Stimulated activated CD4-positive, alpha-beta T cell treated with anti-CD3 and anti-CD28 coated beads, Interleukin-12 subunit alpha, Interleukin-12 subunit beta, amount 100 ng/mL, for 4 hours (primary cell): ENCODE measurements around the gene TCF23.
"Not testable (repeated sequence)": the region's sequence is repeated elsewhere in the genome, so short reads cannot be mapped to it uniquely, and the experiment has no call there.

Source experiments
- DNase-seq: peaks from one replicate; pipeline ENCODE4 v3.0.0-alpha.2; 2020

TCF23 gene

DNA sequence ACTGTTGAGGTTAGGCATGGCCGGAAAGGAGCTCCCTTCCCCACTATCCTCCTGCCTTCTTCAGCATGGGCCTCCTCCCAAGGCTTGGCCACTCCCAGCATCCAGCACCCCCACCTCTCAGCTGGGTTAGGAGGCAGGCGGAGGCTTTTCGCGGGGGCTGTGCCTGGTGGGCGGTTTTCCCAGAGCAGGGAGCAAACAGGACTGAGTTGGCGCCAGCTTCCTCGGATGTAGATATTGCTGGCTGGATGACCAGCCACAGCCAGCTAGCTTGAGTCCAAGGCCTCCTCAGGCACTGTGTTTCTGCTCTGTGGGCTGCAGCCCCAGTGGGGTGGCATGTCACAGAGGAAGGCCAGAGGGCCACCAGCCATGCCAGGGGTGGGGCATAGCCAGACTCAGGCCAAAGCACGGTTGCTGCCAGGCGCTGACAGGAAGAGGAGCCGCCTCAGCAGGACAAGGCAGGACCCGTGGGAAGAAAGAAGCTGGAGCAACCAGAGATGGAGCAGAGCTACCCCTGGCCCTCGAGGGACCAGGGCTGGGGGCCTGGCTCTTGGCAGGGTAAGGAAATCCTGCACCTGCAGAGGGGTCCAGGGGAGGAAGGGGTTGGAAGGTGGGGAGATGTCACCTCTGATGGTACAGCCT, at the start of gene TCF23:
TSS of gene TCF23 (plus strand) at position 204 of the 639 bp plus-strand sequence. CDS start at position 334, 130 bp downstream.
- no peak for DNase-seq

DNA sequence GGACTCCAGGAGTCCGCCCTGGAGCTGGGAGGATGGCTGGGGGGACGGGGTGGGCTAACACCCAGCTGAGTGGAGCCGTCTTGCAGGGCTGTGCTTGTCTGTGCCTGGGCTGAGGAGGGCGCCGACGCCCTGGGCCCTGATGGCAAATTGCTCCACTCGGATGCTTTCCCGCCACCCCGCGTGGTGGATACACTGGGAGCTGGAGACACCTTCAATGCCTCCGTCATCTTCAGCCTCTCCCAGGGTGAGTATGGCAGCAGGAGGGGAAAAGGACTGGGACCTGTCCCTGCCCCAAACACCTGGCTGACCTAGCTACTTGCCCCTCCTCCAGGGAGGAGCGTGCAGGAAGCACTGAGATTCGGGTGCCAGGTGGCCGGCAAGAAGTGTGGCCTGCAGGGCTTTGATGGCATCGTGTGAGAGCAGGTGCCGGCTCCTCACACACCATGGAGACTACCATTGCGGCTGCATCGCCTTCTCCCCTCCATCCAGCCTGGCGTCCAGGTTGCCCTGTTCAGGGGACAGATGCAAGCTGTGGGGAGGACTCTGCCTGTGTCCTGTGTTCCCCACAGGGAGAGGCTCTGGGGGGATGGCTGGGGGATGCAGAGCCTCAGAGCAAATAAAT, 49.4 kb upstream of the TCF23 start:
- no peak for DNase-seq

DNA sequence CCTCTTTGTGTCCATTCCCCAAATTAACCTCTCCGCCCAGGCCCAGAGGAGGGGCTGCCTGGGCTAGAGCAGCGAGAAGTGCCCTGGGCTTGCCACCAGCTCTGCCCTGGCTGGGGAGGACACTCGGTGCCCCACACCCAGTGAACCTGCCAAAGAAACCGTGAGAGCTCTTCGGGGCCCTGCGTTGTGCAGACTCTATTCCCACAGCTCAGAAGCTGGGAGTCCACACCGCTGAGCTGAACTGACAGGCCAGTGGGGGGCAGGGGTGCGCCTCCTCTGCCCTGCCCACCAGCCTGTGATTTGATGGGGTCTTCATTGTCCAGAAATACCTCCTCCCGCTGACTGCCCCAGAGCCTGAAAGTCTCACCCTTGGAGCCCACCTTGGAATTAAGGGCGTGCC, 48.8 kb upstream of the TCF23 start:
- no peak for DNase-seq

DNA sequence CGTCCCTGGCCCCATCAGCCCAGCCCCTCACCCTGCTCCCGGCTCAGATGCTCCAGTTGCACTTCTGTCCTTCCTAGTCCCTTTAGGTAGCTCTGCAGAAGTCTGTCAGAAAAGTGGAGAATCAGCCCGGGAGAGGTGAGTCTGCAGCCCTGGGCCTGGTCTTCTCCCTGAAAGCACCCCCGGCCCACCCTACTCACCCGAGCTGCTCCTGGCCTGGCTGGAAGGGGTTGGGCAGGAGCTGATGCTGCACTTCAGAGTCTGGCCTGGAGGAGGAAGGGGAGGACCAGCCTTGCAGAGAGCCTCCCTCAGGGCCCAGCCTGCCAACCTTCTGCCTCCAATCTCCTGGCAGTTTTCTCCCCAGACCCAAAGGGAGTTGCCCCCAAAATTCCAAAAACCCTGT, 46.5 kb upstream of the TCF23 start:
- no peak for DNase-seq

DNA sequence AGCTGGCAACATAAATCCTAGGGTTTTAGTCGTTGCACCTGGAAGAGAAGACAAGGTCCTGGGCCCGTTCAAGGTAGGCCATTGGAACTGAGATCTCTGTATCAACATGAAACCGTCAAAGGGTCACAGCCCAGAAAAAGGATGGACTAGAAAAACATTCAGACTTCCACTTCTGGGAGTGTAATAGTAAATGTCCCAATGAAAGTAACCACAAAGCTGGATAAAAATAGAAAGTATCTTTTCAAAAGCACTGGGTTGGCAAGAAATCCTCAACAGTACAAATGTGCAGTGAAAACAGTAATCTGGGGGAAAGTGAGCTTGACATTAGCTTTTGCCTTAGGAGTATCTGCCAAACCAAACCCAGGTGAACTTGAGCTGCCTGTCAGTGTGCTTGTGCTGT, 42.8 kb upstream of the TCF23 start:
- DNase-seq: no peak

DNA sequence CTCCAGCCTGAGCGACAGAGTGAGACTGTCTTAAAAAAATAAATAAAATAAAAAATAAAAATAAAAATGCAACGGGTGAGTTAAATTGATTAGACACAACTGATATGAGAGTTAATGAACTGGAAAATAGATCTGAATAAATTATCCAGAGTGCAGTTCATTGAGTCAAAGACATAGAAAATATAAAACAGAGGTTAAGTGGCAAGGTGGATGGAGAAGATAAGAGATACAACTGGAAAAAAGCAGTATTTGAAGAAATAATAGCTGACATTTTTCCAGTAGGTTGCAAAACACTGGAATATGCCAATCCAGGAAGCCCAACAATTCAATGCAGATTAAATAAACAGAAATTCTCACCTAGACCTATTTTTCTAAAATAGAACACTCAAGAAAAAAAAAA, 40.6 kb upstream of the TCF23 start:
- no peak for DNase-seq

DNA sequence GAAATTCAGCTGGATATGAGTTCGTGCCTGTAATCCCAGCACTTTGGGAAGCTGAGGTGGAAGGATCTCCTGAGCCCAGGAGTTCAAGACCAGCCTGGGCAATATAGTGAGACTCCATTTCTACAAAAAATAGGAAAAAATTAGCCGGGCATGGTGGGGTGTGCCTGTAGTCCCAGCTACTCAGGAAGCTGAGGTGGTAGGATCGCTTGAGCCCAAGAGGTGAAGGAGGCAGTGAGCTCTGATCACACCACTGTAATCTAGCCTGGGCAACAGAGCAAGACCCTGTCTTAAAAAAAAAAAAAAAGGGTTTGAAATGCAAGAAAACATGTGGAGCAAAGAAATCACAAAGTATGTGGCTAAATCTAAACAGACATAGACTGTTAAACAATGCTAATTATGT, 39.7 kb upstream of the TCF23 start:
- no peak for DNase-seq

DNA sequence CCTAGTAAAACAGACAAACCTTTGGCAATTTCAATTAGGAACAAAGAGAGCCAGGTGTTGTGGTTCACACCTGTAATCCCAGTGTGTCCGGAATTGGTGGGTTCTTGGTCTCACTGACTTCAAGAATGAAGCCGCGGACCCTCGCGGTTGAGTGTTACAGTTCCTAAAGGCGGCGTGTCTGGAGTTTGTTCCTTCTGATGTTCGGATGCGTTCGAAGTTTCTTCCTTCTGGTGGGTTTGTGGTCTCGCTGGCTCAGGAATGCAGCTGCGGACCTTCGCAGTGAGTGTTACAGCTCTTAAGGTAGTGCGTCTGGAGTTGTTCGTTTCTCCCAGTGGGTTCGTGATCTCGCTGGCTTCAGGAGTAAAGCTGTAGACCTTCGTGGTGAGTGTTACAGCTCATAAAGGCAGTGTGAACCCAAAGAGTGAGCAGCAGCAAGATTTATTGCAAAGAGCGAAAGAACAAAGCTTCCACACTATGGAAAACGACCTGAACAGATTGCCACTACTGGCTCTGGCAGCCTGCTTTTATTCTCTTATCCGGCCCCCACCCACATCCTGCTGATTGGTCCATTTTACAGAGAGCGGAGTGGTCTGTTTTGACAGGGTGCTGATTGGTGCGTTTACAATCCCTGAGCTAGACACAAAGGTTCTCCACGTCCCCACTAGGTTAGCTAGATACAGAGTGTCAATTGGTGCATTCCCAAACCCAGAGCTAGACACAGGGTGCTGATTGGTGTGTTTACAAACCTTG, 38.0 kb upstream of the TCF23 start:
- not testable (repeated sequence) for DNase-seq

DNA sequence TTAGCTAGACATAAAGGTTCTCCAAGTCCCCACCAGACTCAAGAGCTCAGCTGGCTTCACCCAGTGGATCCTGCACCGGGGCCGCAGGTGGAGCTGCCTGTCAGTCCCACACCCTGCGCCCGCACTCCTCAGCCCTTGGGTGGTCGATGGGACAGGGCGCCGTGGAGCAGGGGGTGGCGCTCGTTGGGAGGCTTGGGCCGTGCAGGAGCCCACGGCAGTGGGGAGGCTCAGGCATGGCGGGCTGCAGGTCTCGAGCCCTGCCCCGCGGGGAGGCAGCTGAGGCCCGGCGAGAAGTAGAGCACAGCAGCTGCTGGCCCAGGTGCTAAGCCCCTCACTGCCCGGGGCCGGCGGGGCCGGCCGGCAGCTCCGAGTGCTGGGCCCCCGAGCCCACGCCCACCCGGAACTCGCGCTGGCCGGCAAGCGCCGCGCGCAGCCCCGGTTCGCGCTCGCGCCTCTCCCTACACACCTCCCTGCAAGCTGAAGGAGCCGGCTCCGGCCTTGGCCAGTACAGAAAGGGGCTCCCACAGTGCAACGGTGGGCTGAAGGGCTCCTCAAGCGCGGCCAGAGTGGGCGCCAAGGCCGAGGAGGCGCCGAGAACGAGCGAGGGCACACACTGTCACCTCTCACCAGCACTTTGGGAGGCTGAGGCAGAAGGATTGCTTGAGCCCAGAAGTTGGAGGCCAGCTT, 37.3 kb upstream of the TCF23 start:
- DNase-seq: not testable (repeated sequence)

DNA sequence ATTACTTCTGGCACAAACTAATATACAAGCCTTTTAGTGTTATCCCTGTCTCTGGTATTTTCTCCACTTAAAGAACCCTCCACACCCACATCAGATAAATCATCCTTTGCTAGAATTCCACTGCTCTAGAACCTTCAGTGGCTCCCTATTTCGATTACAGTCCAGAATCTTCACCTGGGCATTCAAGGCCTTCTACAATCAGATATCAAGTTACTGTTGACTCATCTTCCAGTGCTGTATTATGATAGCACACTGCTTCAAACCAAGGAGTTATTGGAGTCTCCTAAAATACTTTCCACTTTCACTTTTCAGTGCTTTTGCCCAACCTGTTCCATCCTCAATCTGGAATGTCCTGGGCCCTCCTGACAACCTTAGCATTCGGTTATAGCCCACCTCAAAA, 33.3 kb upstream of the TCF23 start:
- no peak for DNase-seq

DNA sequence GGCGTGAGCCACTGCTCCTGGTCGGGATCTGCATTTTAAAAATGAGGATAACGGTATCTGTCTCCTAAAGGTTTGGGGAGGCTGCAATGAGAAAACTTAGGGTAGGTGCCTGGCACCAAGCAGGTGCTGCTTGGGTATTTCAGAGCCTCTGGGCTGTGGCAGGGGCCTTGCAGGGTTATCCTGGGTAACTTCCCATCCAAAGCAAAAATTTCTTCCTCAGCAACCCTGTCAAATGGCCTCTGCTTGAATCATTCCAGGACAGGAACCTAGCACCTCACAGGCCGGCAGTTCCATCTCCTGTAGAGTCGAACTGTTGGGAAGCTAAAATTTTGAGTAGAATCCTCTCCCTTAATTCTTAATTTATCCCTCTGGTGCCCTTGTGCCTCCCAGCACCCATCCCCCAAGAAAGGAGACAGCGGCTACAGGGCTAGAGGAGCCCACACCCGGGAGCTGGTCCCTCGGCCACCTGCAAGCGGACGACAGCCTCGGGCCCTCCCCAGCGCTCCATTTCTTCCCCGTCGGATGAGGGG, 30.7 kb upstream of the TCF23 start:
- DNase-seq: no peak

DNA sequence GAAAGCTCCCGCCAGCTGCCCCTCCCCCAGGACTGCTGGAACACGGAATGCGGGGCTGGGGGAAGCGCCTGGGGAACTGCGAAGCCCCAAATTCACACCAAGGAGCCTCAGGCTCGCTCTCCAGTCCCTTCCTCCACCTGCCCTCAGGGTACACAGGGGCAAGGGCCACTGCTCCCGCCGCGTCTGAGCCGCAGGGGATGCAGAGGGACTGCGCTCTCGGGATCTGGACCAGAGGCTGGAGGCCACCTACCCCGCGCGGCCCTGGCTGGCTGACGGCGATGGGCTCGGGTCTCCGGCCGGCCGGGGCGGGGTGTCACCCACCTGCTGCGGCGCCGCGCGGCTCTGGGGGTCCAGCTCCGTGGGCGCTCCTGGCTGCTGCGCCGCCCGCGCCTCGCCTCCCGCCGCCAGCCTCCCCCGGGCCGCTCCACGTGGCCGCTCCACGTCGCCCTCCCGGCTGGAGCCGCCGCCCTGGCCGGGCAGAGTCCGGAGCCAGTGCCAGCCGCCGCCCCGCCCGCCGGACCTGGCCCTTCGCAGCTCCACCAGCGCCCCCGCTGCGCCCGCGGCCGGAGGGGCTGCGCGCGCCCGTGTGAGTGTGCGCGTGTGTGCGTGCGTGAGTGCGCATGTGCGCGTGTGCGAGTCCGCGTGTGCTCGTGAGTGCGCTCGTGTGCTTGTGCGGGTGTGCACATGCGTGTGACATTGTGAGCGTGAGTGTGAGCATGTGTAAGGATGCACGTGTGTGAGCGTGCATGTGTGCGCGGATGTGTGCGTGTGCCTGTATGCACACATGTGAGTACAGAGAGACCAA, 30.1 kb upstream of the TCF23 start, which contains the start of gene CGREF1:
TSS of gene CGREF1 (minus strand) at position 604 of the 805 bp plus-strand sequence. CDS start 14,762 bp downstream, outside the sequence.
- DNase-seq: peak; percentile 29

DNA sequence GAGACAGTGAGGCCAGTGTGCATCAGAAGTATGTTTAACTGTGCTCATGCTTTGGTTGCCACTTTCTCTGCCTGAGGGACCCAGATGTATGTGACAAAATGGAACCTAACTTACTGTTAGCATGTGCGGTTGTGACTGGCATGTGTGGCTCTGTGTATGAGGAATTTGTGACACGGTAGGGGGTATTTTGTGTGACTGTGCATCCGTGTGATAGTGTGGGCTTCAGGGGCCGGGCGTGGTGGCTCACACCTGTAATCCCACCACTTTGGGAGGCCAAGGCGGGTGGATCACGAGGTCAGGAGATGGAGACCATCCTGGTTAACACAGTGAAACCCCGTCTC, 29.5 kb upstream of the TCF23 start:
- DNase-seq: not testable (repeated sequence)

DNA sequence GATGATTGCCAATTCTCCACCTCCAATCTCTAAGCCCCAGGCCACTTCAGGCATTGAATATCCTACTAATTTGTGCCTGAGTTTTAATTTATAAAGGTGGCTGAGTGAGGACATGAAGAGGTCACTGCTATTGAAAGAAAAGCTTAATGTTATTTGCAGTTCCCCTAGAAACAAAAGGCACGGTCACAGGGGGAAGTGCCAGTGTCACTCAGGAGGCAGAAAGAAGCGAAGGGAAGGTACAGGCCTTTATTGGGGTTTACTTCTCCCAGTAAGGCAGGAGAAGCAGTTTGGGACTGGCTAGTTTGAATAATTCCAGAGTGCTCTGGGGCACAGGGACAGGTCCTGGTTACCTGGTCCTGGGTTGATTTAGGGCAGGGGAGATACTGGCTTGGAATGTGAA, 26.9 kb upstream of the TCF23 start:
- DNase-seq: no peak

DNA sequence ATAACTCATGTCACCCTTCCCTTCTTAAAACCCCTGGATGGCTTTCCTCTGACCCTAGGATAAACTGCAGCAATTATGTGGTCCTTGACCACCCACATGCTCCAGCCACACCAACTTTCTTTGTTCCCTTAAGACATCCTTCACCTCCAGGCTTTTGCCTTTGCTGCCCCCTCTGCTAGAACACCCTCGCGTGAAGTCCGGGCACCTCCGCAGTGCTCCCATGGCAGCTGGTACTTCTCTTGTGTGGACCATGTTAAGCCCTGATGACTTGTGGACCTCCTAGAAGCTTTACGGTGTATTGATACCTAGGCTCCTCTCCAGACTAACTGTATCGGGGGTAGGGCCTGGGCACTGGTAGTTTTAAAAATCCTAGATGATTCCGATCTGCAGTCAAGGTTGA, 26.0 kb upstream of the TCF23 start:
- DNase-seq: no peak

DNA sequence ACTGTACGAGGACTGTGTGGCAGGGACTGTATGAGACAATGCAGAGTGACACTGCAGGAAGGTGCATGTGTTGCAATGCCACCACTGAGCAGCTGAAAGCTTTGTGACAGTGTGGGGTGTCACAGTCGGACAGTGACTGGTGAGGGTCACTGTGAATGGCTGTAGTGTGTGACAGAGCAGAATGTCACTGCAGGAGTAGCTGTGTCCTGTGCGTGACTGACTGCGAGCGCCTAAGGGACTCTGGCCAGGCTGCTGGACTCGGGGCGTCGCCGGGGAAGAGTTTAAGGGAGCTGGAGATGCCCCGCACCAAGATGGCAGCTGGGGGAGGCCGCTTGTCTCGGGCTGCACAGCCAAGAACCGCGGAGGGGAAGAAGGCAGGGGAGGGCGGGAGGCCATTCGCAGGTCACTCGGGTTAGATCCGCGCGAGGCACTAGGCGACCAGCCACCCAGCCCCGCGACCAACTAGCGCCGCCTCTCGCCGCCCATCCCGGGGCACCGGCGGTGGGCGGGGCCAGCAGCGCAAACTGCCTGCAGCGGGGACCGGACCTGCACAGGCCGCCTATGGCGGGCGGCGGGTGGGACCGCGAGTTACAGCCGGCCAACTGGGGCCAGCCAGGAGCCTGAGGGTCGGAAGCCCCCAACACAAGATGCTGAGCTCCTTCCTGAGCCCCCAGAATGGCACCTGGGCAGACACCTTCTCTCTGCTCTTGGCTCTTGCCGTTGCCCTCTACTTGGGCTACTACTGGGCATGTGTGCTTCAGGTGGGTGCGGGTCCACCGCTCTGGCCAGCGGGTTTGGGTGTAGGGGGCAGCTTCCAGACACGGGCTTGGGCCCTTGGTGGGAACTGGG, 25.3 kb upstream of the TCF23 start, which contains the start of gene ABHD1:
TSS of gene ABHD1 (plus strand) at position 514 of the 849 bp plus-strand sequence. CDS start at position 648, 134 bp downstream.
- peak; percentile 64 for DNase-seq

DNA sequence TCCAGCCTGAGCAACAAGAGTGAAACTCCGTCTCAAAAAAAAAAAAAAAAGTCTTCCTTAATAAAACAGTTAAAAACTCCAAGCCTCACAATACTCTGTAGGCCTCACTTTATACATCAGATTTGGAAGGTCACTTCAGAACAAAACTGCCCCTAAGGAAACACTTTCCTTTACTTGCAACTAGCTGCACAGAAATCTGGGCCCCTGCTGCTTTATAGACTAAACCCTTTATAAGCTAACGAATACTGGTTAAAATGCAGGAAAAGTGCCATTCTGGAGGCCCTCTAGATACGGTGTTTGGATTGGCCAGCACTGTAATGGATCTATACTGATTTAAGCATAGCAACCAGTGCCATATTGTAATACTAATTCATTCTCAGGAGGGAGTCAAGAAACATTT, 23.7 kb upstream of the TCF23 start:
- no peak for DNase-seq

DNA sequence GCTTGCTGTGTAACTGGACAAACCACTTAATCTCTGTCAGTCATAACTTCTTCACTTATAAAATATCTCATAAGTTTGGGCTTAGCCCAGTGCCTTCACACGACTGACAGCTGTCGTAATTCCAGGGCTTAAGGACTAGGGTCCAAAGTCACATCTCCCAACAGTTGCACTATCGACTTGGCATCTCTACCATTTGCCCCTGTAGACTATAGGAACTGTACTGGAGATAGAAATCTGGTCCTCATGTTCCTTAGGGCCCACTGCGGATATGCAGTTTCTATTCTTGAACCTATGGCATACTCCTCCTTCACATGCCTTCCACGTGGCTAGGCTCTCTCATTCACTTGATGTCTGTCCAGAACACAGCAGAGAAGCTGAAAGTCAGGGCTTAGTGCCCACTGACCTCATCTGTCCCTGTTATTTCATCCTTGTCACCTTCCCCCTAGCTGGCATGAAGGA, 22.5 kb upstream of the TCF23 start:
- DNase-seq: no peak

DNA sequence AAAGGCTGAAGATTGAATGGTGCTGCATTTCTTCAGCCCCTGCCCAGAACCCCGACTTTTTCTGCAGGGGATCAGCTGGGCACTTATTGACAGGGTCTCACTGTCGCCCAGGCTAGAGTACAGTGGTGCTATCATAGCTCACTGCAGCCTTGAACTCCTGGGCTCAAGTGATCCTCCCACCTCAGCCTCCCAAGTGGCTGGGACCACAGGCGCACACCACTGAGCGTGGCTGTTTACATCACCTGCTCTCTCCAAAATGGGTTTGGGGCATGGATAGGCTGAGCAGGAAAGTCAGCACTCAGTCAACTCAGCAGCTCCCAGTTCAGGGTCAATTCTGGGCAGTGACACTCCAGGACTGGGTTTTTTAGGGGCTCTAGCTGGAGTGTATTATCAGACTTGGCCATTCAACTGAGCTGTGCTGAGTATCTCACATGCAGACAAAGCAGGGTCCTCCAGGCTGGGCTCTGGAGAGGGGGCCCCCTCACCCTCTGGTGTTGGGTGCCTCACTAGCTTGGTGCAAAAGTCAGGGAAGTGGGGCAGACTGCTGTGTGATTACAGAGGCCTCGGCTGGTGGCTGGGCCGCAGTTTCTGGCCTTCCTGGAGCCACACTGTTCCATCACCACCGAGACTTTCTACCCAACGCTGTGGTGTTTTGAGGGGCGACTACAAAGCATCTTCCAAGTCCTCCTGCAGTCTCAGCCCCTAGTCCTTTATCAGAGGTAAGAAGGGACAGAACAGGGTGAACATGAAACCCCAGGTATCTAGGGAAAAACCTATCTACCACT, 20.7 kb upstream of the TCF23 start:
- DNase-seq: no peak
